ENCODE measurements around the gene THAP12.

GRCh38 chr11:76322942-76323341 is 58.0 kb downstream of the THAP12 start:
- TF ChIP-seq POLR2A (IDR thresholded peaks at IDR 0.05) (no peak), CTCF (IDR thresholded peaks at IDR 0.05) (no peak)

Measured in heart left ventricle (tissue), 13 donors.